GM18502 (cell line): ENCODE results near the gene ZNF777.
"Not testable (repeated sequence)": the region's sequence is repeated elsewhere in the genome, so short reads cannot be mapped to it uniquely, and the experiment has no call there.

Source experiments
- ATAC-seq: cut with Tn5 transposase; IDR thresholded peaks from one replicate; pipeline ENCODE4 v1.9.1; 2021; ENCODE audit warnings: mild to moderate bottlenecking; ENCODE audit not compliant: unreplicated experiment, poor library complexity

Gene ZNF777

DNA sequence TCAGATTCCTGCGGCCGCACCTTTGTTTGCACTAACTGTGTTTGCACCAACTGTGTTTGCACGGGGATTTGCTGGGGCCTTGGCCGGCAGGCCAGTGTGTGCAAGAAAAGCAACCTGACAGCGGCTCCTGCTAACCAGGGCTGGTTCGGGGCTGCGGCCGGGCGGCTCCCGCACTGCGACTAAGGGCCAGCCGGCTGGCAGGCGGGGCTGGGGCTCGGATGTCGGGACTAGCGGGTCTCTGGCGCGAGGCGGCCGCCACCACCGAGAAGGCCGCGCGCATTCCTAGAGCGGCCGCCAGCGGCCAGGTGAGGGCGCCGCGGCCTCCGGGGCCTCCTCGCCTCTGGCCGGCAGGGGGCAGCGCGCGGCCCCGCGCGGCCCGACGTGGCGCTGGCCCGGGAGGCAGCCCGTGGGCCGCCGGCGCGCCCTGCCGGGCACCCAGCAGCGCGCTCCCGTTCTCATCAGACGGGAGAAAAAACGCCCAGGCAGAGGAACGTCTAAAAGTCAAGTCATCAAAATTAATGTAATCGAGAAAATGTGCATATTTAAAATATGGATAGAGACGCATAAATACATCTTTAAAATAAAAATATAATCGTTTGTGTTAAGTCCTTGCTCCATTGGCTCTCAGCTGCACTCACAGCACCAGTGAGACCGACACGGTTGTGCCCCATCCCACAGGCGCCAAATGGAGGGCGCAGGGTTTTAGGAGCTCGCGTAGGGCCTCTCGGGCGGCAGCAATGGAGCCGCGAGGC, 38.5 kb downstream of the ZNF777 start:
- peak; percentile 95 for ATAC-seq

DNA sequence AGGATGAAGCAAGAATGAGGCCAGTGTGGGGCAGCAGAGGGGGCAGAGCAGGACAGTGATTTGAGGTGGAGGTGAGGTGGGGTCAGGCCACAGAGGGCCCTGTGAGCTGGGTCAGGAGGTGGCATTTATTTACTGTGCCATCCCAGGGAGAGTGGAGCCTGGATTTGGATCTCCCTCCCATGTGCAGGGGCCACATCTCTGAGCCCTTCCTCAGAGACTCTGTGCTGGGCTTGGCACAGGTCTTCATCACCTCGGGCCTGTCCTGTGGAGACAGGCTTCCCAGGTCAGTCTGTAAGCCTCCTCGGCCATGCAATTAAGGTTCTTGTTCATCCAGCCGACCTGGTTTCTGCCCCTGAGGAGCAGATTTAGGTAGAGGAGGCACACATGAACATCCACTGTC, 40.9 kb downstream of the ZNF777 start:
- ATAC-seq: no peak

DNA sequence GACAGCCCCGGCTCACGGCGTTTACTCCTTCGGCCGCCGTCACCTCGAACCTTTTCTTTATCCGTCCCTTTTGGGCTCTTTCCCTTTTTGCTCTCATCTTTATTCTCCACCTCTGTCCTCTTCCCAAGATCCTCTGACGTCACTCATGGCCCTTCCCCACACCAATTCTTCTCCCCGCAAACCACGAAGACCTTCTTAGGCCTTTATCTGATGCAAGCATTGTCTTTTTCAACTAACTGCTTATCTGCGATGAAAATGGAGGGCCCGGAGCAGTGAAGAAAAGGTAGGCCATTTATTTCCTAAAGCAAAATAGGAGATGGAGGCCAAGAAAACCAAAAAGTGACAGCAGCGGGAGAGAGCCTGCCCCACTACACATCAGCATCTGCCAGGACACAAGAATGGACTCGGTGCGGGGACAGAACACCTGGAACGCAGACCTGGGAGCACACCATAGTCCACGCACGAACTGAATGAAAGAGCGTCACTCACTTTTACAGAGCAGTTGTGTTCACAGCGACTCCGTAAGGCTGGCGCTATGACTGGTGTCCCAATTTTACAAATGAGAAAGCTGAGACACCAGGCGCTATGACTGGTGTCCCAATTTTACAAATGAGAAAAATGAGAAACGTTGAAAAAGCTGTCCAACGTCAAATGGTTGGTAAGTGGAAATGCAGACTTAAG, 45.3 kb downstream of the ZNF777 start:
- ATAC-seq: no peak

DNA sequence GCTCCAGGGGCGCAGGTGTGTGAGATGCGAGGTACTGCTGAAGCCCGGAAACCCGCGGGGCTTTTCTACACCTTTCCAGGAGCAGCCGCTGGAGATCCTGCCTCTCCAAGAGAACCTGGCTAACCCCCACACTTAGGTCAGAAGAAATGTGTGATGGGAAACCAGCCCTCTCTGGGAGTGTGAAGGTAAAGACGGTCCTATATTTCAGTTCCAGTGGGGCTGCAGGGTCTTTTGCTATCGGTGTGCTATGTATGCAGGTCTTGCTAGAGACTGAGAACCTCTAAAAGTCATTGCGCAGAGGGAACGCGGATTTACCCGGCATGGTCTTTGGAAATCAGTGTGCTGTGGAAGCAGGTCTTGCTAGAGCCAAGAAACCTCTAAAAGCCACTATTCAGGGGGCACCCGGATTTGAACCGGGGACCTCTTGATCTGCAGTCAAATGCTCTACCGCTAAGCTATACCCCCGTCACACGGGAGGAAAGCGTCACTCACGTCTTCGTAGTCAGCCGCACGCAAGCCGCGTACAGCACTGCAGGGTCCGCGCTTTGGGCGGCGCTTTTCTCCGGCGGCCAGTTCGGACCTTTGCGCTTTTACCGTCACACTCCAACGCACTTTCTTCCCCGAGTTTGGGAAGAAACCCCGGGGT, 46.0 kb downstream of the ZNF777 start:
- no peak for ATAC-seq

DNA sequence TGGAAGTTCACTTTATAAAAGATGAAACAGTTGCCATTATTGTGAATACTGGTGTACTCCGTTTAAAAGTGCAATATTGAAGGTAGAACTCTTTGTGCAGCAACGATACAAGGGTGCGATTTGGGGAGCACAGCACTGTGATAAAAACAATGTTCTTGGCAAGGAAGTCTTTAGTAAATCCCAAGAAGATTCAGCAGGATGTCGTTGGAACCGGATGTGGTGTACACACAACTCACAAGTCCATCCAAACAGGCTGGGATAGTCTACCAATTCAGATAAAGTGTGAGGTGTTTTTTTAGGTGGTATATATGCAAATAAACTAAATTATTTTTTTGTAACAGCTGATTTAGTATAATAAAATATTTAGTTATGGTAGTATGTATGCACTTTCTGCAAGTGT, 46.7 kb downstream of the ZNF777 start:
- ATAC-seq: no peak

DNA sequence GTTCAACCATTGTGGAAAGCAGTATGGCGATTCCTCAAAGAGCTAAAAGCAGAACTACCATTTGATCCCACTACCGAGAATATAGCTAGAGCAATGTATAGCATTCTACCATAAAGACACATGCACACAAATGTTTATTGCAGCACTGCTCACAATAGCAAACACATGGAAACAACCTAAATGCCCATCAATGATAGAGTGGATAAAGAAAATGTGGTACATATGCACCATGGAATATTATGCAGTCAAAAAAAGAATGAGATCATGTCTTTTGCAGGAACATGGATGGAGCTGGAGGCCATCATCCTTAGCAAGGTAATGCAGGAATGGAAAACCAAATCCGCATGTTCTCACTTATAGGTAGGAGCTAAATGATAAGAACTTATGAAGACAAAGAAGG, 47.8 kb downstream of the ZNF777 start:
- not testable (repeated sequence) for ATAC-seq

DNA sequence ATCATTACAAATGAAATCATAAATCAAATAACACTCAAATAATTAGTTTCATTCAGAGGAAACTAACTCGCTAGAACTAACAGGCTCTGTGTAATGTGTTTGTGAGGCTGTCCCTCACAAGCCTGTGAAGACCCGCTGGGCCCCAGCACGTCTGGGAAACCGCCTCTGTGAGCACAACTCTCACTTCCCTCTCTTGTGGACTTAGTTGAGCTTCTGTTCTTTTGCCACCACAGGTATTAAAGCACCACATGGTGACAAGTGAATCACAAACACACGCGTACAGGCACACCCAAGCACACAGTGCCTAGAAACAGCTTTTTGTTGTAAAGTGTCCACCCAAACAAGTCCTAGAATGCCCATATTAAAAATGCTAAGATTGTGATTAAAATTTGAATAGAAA, 51.0 kb downstream of the ZNF777 start:
- ATAC-seq: peak; percentile 71

DNA sequence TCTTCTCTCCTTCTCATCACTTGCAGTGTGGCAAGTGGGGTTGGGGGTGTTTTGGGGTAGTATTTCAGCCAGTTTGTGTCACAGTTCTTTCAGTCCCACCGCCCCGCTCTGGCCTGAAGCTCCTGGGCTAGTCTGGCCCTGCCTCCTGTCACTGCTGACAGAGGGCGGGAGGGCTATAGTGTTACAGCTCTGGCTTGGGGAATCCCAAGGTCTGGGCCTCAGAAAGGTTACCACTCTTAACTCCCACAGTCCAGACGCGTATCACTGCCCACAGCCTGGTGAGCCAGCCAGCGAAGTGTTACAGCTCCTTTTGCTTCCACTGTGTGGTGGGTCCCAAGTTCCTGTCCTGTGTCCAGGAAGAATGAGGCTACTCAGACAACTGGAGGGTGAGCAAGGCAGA, 56.0 kb downstream of the ZNF777 start:
- ATAC-seq: no peak

DNA sequence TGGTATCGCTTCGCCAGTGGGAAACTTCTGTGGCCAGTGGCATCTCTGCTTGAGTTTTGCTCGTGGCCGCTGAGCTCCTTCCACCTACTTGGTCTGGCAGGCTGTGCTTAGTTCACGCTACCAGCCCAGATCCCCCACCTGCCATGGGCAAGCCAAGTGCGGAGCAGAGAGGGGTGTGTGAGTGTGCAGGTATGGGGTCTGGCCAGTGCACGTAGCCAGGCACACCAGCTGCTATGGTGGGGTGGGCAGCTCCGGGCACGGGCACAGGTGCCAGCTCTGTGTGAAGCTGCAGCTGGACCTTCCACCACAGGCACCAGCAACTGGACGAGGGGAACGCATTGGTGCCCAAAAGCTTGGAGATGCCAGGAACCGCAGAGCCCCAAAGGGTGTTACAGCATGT, 56.5 kb downstream of the ZNF777 start:
- ATAC-seq: no peak

DNA sequence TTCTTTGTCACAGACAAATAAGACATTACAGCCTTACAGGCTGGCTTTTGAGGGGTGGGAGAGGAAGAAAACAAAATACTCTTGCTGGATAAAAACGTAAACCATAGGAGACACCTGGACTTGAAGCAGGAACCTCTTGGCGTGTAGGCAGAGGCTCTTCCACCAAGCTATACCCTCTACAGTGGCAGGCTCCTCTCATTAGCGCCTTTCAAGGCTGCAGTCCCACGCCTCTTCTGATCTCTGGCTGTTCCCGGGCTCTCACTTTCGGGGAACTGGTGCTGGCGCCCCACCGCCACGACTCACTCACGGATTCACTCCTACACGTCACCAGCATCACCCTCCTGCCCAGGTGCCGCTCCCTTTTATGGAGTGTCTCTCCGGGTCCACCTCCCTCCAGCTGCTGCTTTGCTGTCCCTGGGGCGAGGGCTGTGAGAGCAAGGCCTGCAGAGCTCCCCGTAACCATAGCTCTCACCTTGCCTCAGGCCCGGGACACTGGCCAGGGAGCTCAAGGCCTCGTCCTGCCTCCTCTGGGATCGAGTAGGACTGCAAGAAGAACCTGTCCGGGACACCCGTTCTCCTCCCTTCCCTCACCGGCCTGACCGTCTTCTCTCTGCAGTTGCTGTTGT, 62.6 kb downstream of the ZNF777 start:
- ATAC-seq: no peak

DNA sequence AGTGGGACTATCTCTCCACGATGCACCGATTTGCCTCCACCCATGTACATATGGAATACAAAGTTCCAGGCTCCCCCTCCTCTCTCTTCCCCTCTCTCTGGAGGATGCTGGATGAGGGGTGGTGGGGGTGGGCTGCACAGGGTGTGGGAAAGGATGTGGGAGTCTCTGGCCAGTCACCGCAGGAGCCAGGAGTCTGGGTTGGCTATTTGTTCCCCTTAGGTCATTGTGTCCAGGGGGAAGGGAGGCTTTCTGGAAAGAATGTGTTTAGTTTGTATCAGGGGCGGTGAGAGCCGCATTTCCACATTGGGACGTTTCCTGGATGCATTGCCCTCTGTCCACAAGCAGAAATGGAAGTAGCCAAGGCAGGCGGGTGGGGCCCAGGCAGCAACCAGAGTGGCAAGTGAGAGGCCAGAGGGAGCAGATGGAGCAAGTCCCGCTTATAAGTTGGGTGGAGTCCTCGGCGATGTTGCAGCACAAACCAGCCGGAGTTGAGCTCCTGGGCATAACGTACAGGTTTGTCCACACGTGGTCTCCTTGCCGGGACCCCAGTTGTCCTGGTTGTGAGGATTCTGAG, 63.3 kb downstream of the ZNF777 start:
- no peak for ATAC-seq

DNA sequence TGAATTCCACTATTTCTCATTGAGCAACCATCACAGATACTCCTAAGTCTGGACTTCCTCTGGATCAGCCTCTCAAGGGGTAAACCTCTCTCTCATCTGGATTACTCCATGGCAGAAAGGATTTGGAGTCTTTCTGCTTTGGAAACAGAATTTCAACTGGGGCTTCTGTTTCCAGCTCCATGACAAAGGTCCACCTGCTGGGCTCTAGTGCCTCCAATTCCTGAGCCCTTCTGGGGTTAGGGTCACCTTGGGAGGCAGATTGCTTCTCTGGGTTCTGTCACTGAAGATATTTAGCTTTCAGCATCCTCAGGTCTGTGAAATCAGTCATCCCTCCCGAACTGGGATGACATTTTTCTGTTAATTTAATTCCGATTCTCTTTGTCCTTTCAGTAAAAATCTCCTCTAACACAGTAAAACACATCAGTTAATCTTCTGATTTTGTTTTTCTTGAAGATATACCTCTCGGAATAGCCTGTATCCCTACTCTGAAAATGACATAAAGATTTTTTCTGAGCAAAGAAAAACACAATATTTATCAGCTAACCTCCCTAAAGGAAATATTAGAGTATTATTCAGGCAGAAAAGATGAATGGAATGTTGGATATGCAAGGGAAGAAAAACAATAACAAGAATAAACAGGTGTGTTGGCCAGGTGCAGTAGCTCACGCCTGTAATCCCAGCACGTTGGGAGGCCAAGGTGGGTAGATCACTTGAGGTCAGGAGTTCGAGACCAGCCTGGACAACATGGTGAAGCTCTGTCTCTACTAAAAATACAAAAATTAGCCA, 72.1 kb downstream of the ZNF777 start:
- not testable (repeated sequence) for ATAC-seq

DNA sequence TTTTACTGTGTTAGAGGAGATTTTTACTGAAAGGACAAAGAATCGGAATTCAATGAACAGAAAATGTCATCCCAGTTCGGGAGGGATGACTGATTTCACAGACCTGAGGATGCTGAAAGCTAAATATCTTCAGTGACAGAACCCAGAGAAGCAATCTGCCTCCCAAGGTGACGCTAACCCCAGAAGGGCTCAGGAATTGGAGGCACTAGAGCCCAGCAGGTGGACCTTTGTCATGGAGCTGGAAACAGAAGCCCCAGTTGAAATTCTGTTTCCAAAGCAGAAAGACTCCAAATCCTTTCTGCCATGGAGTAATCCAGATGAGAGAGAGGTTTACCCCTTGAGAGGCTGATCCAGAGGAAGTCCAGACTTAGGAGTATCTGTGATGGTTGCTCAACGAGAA, 74.3 kb downstream of the ZNF777 start:
- ATAC-seq: not testable (repeated sequence)

DNA sequence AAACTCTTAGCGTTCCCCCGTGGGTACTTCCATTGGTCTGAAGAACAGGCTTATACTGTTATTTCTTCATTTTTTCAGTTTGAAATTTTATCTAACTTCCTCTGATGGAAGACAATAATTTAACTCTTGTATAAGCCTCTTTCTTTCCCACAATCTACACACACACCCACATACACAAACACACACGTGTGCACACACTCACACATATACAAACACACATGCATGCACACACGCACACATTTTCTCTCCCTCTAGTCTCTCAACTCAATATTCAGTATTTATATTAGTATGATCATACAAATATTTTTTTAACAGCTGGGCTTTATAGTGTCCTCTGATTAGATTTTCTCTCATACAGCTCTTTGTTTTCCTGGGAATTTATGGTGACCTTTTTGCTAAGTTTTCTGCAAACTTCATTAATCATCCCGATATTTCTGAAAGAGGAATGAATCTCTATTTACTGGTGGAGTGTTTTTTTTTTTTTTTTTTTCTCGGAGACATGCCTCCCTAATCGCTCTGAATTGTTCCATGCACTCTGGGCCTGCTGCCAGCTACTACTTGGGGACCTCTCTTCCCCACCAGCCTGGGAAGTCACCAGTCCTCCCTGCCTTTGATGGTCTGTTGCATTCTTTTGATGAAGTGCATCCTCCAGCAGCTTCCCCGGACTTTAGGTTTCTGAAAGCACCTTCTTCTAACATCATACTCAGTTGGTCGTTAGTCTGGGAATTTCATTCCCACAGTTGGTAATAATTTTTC, 75.5 kb downstream of the ZNF777 start:
- ATAC-seq: no peak
